Measurements from ENCODE around the gene MSL3. TPM values are rescaled to one million over a fixed set of nuclear protein-coding genes. Genes with fewer than 3 reads are reported as not detected.
A peak's percentile ranks its signal among the peaks of the same experiment; 100 is the strongest.

Gene MSL3
- polyA plus RNA-seq, 2 of the 4 experiments (the other 2 are of a cell fraction) = 32.4 to 51.7 TPM

DNA sequence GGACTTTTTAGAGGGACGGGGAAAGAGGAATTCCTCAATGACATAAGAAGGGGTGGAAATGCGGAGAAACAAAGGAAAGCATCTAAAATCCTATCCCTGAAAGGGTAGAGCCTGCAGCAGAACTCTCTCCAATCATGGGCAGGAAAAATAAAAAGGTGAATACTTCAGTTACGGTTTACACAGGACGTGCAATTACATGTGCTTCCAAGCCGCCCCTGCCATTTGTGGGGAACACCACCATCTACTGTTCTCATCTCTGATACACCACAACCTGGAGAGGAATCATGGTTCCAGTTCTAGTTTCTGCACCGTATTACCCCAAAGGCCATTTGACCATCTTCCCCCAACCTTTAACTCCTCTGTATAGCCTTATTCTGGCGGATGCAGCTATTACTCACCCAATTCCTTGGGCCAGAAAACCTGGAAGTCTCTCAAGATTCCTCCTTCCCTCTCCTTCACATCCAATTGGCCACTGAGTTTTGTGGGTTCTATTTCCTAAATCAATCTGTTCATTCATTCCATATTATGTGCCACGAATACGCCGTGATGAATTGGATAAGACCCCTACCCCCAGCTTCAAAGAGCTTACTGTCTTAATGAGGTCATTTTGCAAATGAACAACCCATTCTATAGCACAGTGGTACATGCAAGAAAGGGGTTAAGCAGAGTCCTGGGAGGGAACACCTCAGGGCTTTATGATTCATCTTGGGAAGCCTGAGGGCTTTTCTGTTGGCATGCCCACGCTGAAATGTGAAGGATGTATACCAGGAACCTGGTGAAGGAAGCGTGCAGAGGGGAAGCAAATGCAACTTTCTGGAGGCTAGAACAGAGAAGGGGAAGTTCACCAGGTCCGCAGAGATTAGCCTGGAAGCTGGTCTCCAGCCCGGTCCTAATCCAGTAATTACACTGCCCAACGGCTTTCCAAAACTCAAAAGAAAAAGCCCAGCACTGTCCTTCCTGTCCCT is 1.4 kb upstream of the MSL3 start (continued):
- TF ChIP-seq HDAC2 (IDR thresholded peaks at IDR 0.05) = no peak

DNA sequence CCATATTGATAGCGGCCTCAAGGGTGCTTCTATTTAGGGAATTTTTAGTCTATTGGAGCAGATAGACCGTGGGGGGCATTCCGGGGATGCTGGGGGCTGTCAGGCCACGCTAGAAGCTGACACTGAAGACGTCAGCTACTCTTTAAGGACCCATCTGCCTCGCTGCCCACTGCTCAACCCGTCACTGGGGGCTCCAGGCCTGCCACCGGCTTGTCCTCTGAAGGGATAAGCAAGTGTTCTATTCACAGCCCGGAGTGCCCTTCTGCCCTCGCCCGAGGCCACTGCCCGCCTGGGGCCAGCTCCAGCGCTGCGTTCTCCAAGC is 679 bp upstream of the MSL3 start:
- ChIA-PET CTCF (interaction anchor here (0.6 to 4.7 kb wide), 6 partner anchors 9 to 1030 kb away, joined by 3 to 35 read pairs (median 4); no protein-coding TSS in a partner anchor), POLR2A (interaction anchor here (0.6 kb wide), 1 partner anchor 10 kb away, joined by 3 read pairs; no protein-coding TSS in a partner anchor)
- DNase-seq (ENCODE audit: low read depth in 1 of 2, low spot score in 1 of 2) = no peak
- 16% methylated on average over 4 of the region's 14 CpGs for WGBS (ENCODE audit: missing lambda C conversion rate)
- no peaks in the 10 kb centered on the region for H3K9me3 ChIP-seq
- peak overlapping the region; percentile 94 for H3K27ac ChIP-seq
- H3K4me1 ChIP-seq = peaks cover 13% of the 10 kb centered on the region
- peak overlapping the region; percentile 84 for H3K4me2 ChIP-seq
- ATAC-seq = no peak
- peak overlapping the region; percentile 84 for H3K4me3 ChIP-seq
- no peak for FAIRE-seq
- no peak for TF ChIP-seq FOSB (CRISPR knock-in tag; IDR thresholded peaks at IDR 0.05)
- TF ChIP-seq PHF8 (IDR thresholded peaks at IDR 0.05; ENCODE audit: borderline replicate concordance, low read depth) = no peak
- TF ChIP-seq, protein P1, sequence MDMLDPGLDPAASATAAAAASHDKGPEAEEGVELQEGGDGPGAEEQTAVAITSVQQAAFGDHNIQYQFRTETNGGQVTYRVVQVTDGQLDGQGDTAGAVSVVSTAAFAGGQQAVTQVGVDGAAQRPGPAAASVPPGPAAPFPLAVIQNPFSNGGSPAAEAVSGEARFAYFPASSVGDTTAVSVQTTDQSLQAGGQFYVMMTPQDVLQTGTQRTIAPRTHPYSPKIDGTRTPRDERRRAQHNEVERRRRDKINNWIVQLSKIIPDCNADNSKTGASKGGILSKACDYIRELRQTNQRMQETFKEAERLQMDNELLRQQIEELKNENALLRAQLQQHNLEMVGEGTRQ (IDR thresholded peaks at IDR 0.05) = no peak
- TF ChIP-seq TP53 (CRISPR knock-in tag; IDR thresholded peaks at IDR 0.05) = no peak
- TF ChIP-seq, protein P2, sequence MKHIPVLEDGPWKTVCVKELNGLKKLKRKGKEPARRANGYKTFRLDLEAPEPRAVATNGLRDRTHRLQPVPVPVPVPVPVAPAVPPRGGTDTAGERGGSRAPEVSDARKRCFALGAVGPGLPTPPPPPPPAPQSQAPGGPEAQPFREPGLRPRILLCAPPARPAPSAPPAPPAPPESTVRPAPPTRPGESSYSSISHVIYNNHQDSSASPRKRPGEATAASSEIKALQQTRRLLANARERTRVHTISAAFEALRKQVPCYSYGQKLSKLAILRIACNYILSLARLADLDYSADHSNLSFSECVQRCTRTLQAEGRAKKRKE (CRISPR knock-in tag; IDR thresholded peaks at IDR 0.05; ENCODE audit: low read depth) = no peak
- no peak for TF ChIP-seq NPAS2 (CRISPR knock-in tag; IDR thresholded peaks at IDR 0.05; ENCODE audit: borderline replicate concordance)

DNA sequence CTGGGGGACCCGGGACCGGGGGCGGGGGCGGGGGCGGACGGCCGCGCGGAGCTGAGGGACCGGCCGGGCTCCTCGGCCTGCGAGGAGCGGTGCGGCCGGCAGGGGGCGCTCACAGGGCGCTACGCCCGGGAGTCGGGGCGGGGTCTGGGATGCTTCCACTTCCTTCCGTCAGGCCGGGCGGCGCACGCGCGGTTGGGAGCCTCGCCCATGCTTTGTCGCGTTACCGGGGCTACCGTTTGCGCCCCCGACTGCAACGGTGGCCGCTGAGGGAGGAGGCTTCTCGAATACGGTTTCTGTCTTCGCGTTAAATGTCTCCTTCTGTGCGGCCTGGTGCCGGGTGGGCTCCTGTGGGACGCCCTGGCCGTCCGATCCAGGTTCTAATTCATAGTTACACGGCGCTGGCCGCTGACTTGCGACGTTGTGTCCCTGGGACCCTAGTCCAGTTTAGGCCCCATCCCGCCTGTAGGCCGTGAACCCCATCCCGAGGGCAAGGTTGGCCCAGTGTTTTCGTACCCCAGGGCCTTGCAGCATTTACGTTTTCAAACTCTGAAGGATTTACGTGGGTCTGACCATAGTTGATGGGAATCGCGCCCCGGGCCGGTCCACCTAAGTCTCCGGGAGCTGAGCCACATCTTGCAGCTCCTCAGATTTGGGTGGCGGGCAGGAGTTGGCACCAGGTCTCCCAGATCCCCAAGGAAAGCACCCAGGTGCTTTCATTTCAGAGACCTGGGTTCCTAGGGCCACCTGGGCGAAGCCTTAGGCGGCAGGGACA is 549 bp downstream of the MSL3 start:
- ATAC-seq (peak; percentile 67 to 80), DNase-seq (ENCODE audit: low read depth in 1 of 2, low spot score in 1 of 2) (peak; percentile 70 to 89), FAIRE-seq (peak; percentile 86)
- Histone ChIP-seq H3K4me3 (peak overlapping the region; percentile 84), H3K27ac (peak overlapping the region; percentile 94), H3K4me2 (peak overlapping the region; percentile 88), H3K4me1 (peaks cover 13% of the 10 kb centered on the region), H3K9me3 (no peaks in the 10 kb centered on the region)
- CTCF ChIA-PET = interaction anchor here (0.8 to 4.7 kb wide), 7 partner anchors 7 to 1028 kb away, joined by 3 to 35 read pairs (median 4); no protein-coding TSS in a partner anchor
- 0% methylated on average over 13 of the region's 66 CpGs for WGBS (ENCODE audit: missing lambda C conversion rate)
- POLR2A ChIA-PET = no interaction called here
- TF ChIP-seq, protein P3, sequence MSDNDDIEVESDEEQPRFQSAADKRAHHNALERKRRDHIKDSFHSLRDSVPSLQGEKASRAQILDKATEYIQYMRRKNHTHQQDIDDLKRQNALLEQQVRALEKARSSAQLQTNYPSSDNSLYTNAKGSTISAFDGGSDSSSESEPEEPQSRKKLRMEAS (IDR thresholded peaks at IDR 0.05) = peak; percentile 41; the same call in 1 of the 2 replicates
- TF ChIP-seq, protein P4, sequence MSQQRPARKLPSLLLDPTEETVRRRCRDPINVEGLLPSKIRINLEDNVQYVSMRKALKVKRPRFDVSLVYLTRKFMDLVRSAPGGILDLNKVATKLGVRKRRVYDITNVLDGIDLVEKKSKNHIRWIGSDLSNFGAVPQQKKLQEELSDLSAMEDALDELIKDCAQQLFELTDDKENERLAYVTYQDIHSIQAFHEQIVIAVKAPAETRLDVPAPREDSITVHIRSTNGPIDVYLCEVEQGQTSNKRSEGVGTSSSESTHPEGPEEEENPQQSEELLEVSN (IDR thresholded peaks at IDR 0.05; ENCODE audit: borderline replicate concordance, low read depth) = no peak
- TF ChIP-seq JUNB (IDR thresholded peaks at IDR 0.05) (no peak), TFCP2L1 (CRISPR knock-in tag; IDR thresholded peaks at IDR 0.05) (no peak), RAD21 (conservative IDR thresholded peaks at IDR 0.05 in 1 of 2, IDR thresholded peaks at IDR 0.05 in 1 of 2) (peak in 1 of 2 experiments; percentile 29; a peak in 1 of 5 replicates), POLR2A (IDR thresholded peaks at IDR 0.05; ENCODE audit: low read length) (peak; percentile 54), FOSL2 (IDR thresholded peaks at IDR 0.05) (no peak), FOSL2 (CRISPR knock-in tag; IDR thresholded peaks at IDR 0.05) (no peak), MAZ (IDR thresholded peaks at IDR 0.05; ENCODE audit: borderline replicate concordance, low read depth, low read length) (no peak), ZNF302 (CRISPR knock-in tag; IDR thresholded peaks at IDR 0.05) (no peak), FOXS1 (CRISPR knock-in tag; IDR thresholded peaks at IDR 0.05) (no peak)
- TF ChIP-seq, protein P5, sequence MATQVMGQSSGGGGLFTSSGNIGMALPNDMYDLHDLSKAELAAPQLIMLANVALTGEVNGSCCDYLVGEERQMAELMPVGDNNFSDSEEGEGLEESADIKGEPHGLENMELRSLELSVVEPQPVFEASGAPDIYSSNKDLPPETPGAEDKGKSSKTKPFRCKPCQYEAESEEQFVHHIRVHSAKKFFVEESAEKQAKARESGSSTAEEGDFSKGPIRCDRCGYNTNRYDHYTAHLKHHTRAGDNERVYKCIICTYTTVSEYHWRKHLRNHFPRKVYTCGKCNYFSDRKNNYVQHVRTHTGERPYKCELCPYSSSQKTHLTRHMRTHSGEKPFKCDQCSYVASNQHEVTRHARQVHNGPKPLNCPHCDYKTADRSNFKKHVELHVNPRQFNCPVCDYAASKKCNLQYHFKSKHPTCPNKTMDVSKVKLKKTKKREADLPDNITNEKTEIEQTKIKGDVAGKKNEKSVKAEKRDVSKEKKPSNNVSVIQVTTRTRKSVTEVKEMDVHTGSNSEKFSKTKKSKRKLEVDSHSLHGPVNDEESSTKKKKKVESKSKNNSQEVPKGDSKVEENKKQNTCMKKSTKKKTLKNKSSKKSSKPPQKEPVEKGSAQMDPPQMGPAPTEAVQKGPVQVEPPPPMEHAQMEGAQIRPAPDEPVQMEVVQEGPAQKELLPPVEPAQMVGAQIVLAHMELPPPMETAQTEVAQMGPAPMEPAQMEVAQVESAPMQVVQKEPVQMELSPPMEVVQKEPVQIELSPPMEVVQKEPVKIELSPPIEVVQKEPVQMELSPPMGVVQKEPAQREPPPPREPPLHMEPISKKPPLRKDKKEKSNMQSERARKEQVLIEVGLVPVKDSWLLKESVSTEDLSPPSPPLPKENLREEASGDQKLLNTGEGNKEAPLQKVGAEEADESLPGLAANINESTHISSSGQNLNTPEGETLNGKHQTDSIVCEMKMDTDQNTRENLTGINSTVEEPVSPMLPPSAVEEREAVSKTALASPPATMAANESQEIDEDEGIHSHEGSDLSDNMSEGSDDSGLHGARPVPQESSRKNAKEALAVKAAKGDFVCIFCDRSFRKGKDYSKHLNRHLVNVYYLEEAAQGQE (IDR thresholded peaks at IDR 0.05) = no peak
- TF ChIP-seq, protein P6, sequence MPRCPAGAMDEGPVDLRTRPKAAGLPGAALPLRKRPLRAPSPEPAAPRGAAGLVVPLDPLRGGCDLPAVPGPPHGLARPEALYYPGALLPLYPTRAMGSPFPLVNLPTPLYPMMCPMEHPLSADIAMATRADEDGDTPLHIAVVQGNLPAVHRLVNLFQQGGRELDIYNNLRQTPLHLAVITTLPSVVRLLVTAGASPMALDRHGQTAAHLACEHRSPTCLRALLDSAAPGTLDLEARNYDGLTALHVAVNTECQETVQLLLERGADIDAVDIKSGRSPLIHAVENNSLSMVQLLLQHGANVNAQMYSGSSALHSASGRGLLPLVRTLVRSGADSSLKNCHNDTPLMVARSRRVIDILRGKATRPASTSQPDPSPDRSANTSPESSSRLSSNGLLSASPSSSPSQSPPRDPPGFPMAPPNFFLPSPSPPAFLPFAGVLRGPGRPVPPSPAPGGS (IDR thresholded peaks at IDR 0.05) = no peak
- TF ChIP-seq, protein P7, sequence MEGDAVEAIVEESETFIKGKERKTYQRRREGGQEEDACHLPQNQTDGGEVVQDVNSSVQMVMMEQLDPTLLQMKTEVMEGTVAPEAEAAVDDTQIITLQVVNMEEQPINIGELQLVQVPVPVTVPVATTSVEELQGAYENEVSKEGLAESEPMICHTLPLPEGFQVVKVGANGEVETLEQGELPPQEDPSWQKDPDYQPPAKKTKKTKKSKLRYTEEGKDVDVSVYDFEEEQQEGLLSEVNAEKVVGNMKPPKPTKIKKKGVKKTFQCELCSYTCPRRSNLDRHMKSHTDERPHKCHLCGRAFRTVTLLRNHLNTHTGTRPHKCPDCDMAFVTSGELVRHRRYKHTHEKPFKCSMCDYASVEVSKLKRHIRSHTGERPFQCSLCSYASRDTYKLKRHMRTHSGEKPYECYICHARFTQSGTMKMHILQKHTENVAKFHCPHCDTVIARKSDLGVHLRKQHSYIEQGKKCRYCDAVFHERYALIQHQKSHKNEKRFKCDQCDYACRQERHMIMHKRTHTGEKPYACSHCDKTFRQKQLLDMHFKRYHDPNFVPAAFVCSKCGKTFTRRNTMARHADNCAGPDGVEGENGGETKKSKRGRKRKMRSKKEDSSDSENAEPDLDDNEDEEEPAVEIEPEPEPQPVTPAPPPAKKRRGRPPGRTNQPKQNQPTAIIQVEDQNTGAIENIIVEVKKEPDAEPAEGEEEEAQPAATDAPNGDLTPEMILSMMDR (IDR thresholded peaks at IDR 0.05) = peak; percentile 78
